GM12878 (cell line): ENCODE results near the gene ARHGEF33.

Experiments
- CTCF ChIP-seq, 3 experiments: IDR thresholded peaks in 2 of 3; conservative IDR thresholded peaks in 1 of 3; 2 replicates each; pipeline ENCODE4 v1.5.1; 2011; ENCODE audit warnings: low read depth in 3 of 3, low read length in 3 of 3, mild to moderate bottlenecking in 3 of 3, control low read depth in 2 of 3, moderate library complexity in 2 of 3, inconsistent platforms in 1 of 3, mixed read lengths in 1 of 3; ENCODE audit not compliant: control insufficient read depth in 2 of 3, insufficient read depth in 1 of 3; ENCODE audit errors: extremely low read depth in 1 of 3
- EZH2 ChIP-seq: IDR thresholded peaks from 2 replicates; pipeline ENCODE4 v1.6.1; 2012; ENCODE audit warnings: low read depth, mild to moderate bottlenecking, control low read depth, inconsistent platforms, low read length, borderline replicate concordance; ENCODE audit not compliant: control insufficient read depth
- GABPA ChIP-seq: IDR thresholded peaks from 2 replicates; pipeline ENCODE4 v1.6.1; 2014; ENCODE audit warnings: antibody characterized with exemption, low read depth, mild to moderate bottlenecking, inconsistent platforms
- NFYA ChIP-seq: IDR thresholded peaks from 2 replicates; pipeline ENCODE4 v1.6.1; 2011; ENCODE audit warnings: low read depth, mild to moderate bottlenecking, low read length, improper control_type of control experiment, borderline replicate concordance
- RFX5 ChIP-seq: IDR thresholded peaks from 2 replicates; pipeline ENCODE4 v1.6.1; 2011; ENCODE audit warnings: low read depth, low read length, improper control_type of control experiment
- STAT1 ChIP-seq: fragments of 450-650 bp; conservative IDR thresholded peaks from 2 replicates; pipeline ENCODE4 v1.6.1; 2014; ENCODE audit warnings: antibody characterized with exemption, mild to moderate bottlenecking
- YBX1 ChIP-seq: fragments of 450-650 bp; IDR thresholded peaks from 2 replicates; pipeline ENCODE4 v1.6.1; 2016; ENCODE audit warnings: antibody characterized with exemption
- TF ChIP-seq, protein P1 (sequence below): fragments of 450-650 bp; IDR thresholded peaks from 2 replicates; pipeline ENCODE4 v1.6.1; 2017; ENCODE audit warnings: mild to moderate bottlenecking
- TF ChIP-seq, protein P2 (sequence below): IDR thresholded peaks from 2 replicates; pipeline ENCODE4 v1.6.1; 2012; ENCODE audit warnings: improper control_type of control experiment, low read depth, low read length; ENCODE audit not compliant: insufficient replicate concordance

DNA sequence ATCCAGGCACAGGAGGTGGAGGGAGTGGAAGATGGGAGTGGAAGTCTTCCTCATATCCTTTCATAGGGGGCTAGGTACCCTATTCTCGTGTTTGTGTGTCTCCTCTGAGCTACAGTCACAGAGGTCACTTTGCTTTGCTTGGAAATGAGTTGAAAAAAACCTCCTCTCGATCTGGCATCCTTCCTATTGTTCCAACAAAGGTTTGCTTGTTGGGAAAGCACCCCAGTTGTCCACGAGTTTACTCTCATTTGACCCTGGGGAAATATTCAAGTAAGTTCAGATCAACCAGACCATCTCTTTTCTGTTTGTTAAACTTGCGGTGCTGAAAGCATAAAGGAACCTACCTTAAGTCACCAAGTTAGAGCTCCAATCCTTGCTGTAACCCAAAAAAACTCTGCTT is 59.3 kb downstream of the ARHGEF33 start:
- no peak for TF ChIP-seq CTCF (IDR thresholded peaks at IDR 0.05 in 2 of 3, conservative IDR thresholded peaks at IDR 0.05 in 1 of 3; ENCODE audit: control insufficient read depth in 2 of 3, extremely low read depth in 1 of 3, insufficient read depth in 1 of 3, low read depth in 3 of 3, low read length in 3 of 3)
- TF ChIP-seq NFYA = no peak
- TF ChIP-seq RFX5 = no peak
- TF ChIP-seq GABPA = no peak
- TF ChIP-seq STAT1 = no peak
- TF ChIP-seq, protein P1, sequence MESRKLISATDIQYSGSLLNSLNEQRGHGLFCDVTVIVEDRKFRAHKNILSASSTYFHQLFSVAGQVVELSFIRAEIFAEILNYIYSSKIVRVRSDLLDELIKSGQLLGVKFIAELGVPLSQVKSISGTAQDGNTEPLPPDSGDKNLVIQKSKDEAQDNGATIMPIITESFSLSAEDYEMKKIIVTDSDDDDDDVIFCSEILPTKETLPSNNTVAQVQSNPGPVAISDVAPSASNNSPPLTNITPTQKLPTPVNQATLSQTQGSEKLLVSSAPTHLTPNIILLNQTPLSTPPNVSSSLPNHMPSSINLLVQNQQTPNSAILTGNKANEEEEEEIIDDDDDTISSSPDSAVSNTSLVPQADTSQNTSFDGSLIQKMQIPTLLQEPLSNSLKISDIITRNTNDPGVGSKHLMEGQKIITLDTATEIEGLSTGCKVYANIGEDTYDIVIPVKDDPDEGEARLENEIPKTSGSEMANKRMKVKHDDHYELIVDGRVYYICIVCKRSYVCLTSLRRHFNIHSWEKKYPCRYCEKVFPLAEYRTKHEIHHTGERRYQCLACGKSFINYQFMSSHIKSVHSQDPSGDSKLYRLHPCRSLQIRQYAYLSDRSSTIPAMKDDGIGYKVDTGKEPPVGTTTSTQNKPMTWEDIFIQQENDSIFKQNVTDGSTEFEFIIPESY = no peak
- TF ChIP-seq EZH2 = no peak
- TF ChIP-seq, protein P2, sequence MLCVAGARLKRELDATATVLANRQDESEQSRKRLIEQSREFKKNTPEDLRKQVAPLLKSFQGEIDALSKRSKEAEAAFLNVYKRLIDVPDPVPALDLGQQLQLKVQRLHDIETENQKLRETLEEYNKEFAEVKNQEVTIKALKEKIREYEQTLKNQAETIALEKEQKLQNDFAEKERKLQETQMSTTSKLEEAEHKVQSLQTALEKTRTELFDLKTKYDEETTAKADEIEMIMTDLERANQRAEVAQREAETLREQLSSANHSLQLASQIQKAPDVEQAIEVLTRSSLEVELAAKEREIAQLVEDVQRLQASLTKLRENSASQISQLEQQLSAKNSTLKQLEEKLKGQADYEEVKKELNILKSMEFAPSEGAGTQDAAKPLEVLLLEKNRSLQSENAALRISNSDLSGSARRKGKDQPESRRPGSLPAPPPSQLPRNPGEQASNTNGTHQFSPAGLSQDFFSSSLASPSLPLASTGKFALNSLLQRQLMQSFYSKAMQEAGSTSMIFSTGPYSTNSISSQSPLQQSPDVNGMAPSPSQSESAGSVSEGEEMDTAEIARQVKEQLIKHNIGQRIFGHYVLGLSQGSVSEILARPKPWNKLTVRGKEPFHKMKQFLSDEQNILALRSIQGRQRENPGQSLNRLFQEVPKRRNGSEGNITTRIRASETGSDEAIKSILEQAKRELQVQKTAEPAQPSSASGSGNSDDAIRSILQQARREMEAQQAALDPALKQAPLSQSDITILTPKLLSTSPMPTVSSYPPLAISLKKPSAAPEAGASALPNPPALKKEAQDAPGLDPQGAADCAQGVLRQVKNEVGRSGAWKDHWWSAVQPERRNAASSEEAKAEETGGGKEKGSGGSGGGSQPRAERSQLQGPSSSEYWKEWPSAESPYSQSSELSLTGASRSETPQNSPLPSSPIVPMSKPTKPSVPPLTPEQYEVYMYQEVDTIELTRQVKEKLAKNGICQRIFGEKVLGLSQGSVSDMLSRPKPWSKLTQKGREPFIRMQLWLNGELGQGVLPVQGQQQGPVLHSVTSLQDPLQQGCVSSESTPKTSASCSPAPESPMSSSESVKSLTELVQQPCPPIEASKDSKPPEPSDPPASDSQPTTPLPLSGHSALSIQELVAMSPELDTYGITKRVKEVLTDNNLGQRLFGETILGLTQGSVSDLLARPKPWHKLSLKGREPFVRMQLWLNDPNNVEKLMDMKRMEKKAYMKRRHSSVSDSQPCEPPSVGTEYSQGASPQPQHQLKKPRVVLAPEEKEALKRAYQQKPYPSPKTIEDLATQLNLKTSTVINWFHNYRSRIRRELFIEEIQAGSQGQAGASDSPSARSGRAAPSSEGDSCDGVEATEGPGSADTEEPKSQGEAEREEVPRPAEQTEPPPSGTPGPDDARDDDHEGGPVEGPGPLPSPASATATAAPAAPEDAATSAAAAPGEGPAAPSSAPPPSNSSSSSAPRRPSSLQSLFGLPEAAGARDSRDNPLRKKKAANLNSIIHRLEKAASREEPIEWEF = no peak
- no peak for TF ChIP-seq YBX1
